Thoracic aorta (tissue), 2 donors: ENCODE results near the gene AIF1. TPM values are rescaled to one million over a fixed set of nuclear protein-coding genes. Genes with fewer than 3 reads are reported as not detected.

Experiments
- ATAC-seq: fragments of 150-250 bp; one replicate; pipeline ENCODE4 v1.8.0; 2017; ENCODE audit warnings: low read depth; ENCODE audit not compliant: insufficient number of reproducible peaks, low FRiP score
- DNase-seq: peaks from one replicate; pipeline ENCODE4 v3.0.0-alpha.2; 2020; ENCODE audit warnings: low spot score
- H3K27ac ChIP-seq, 2 donors: fragments of 200-600 bp; sonication (generic); 1 replicate in 1 of 2; 2 replicates in 1 of 2; pipeline ENCODE4 v1.5.1; 2016; ENCODE audit warnings: mild to moderate bottlenecking in 2 of 2, moderate library complexity in 2 of 2
- H3K27me3 ChIP-seq: fragments of 200-600 bp; sonication (generic); replicated peaks from 2 replicates; pipeline ENCODE4 v1.6.0; 2016; ENCODE audit warnings: mild to moderate bottlenecking; ENCODE audit not compliant: insufficient read depth
- H3K36me3 ChIP-seq: fragments of 200-600 bp; sonication (generic); one replicate; pipeline ENCODE4 v1.5.1; 2016
- H3K4me1 ChIP-seq, 2 donors: fragments of 200-600 bp; sonication (generic); 1 replicate in 1 of 2; 2 replicates in 1 of 2; pipeline versions ENCODE4 v1.5.1 to v1.6.0; 2016; ENCODE audit warnings: low read depth in 2 of 2, mild to moderate bottlenecking in 1 of 2; ENCODE audit not compliant: control insufficient read depth in 1 of 2
- H3K4me3 ChIP-seq: fragments of 200-600 bp; sonication (generic); 2 replicates; pipeline ENCODE4 v1.5.1; 2016; ENCODE audit warnings: mild to moderate bottlenecking
- H3K9me3 ChIP-seq: fragments of 200-600 bp; sonication (generic); 2 replicates; pipeline ENCODE4 v1.5.1; 2016
- CTCF ChIP-seq: fragments of 200-600 bp; sonication (generic); IDR thresholded peaks from one replicate; pipeline ENCODE4 v1.5.1; 2019; ENCODE audit warnings: antibody characterized with exemption
- total RNA-seq, 2 donors: library from RNA; depleted of rRNA; stranded (reverse); fragments of >200 nt; gene quantifications; one replicate each; pipeline versions ENCODE4 v1.1.0 to v1.2.3, GENCODE V29; 2016

Gene AIF1
- total RNA-seq, 2 donors from 2014 or later: 21.5 to 39.6 TPM

- Histone ChIP-seq H3K27me3 (no peaks in the 10 kb centered on the region), H3K4me3 (no peak overlapping the region), H3K27ac (no peak overlapping the region), H3K4me1 (no peaks in the 10 kb centered on the region), H3K36me3 (peaks cover 85% of the 10 kb centered on the region), H3K9me3 (no peaks in the 10 kb centered on the region)
- DNase-seq (no peak), ATAC-seq (no peak)
- no peak for TF ChIP-seq CTCF
Measured at GRCh38 chr6:31641370-31641769, 26.3 kb downstream of the AIF1 start.

GRCh38 chr6:31642798-31643570 is 27.9 kb downstream of the AIF1 start:
- Histone ChIP-seq H3K9me3 (no peaks in the 10 kb centered on the region), H3K4me3 (no peak overlapping the region), H3K27ac (no peak overlapping the region), H3K27me3 (no peaks in the 10 kb centered on the region), H3K36me3 (peaks cover 86% of the 10 kb centered on the region), H3K4me1 (no peaks in the 10 kb centered on the region)
- no peak for ATAC-seq
- TF ChIP-seq CTCF: no peak
- DNase-seq: no peak

- TF ChIP-seq CTCF: no peak
- ATAC-seq: no peak
- peaks cover 91% of the 10 kb centered on the region for H3K36me3 ChIP-seq
Measured at GRCh38 chr6:31643818-31644454, 28.9 kb downstream of the AIF1 start.

GRCh38 chr6:31645325-31645724 is 30.3 kb downstream of the AIF1 start:
- H3K4me1 ChIP-seq: peaks cover 0 to 3% of the 10 kb centered on the region in 2 donors
- no peaks in the 10 kb centered on the region for H3K9me3 ChIP-seq
- H3K4me3 ChIP-seq: no peak overlapping the region
- DNase-seq (no peak), ATAC-seq (no peak)
- no peaks in the 10 kb centered on the region for H3K27me3 ChIP-seq
- H3K27ac ChIP-seq: no peak overlapping the region
- TF ChIP-seq CTCF: no peak
- H3K36me3 ChIP-seq: peaks cover 89% of the 10 kb centered on the region

More at GRCh38 chr6:31643818-31644454, 28.9 kb downstream of the AIF1 start:
- no peaks in the 10 kb centered on the region for H3K27me3 ChIP-seq
- no peaks in the 10 kb centered on the region for H3K4me1 ChIP-seq
- no peak for DNase-seq
- no peaks in the 10 kb centered on the region for H3K9me3 ChIP-seq
- no peak overlapping the region for H3K27ac ChIP-seq
- no peak overlapping the region for H3K4me3 ChIP-seq

GRCh38 chr6:31651602-31652191 is 36.7 kb downstream of the AIF1 start:
- peak; percentile 52 for ATAC-seq
- peaks cover 10 to 25% of the 10 kb centered on the region in 2 donors for H3K4me1 ChIP-seq

More at GRCh38 chr6:31651602-31652191, 36.7 kb downstream of the AIF1 start:
- Histone ChIP-seq H3K27ac (peak overlapping the region; percentile 99 to 100), H3K36me3 (peaks cover 32% of the 10 kb centered on the region), H3K27me3 (no peaks in the 10 kb centered on the region), H3K4me3 (peak overlapping the region; percentile 94), H3K9me3 (no peaks in the 10 kb centered on the region)
- TF ChIP-seq CTCF: no peak
- DNase-seq: peak; percentile 17
